Mesenchymal stem cell (in vitro differentiated cells and primary cell): ENCODE results near the gene OAS3.

Experiments used
- DNase-seq: peaks from one replicate; pipeline ENCODE4 v3.0.0-alpha.2; 2013
- H2AFZ ChIP-seq: one replicate; pipeline ENCODE4 v1.6.1; 2013; ENCODE audit warnings: low read depth, mild to moderate bottlenecking, control low read depth, inconsistent platforms, low read length, moderate library complexity
- H2AK5ac ChIP-seq: 2 replicates; pipeline ENCODE4 v1.6.1; 2013; ENCODE audit warnings: low read length, moderate library complexity, mild to moderate bottlenecking, inconsistent platforms; ENCODE audit not compliant: severe bottlenecking
- H2BK120ac ChIP-seq: one replicate; pipeline ENCODE4 v1.6.1; 2013; ENCODE audit warnings: low read depth, mild to moderate bottlenecking, inconsistent platforms, low read length, moderate library complexity
- H2BK12ac ChIP-seq, 2 experiments: one replicate each; pipeline ENCODE4 v1.6.1; 2013; ENCODE audit warnings: inconsistent platforms in 2 of 2, low read length in 2 of 2, mild to moderate bottlenecking in 2 of 2, moderate library complexity in 2 of 2, control low read depth in 1 of 2
- H2BK15ac ChIP-seq: one replicate; pipeline ENCODE4 v1.6.1; 2013; ENCODE audit warnings: mild to moderate bottlenecking, low read depth, inconsistent platforms; ENCODE audit not compliant: poor library complexity, severe bottlenecking
- H2BK5ac ChIP-seq: 2 replicates; pipeline ENCODE4 v1.6.1; 2013; ENCODE audit warnings: low read depth, mild to moderate bottlenecking, low read length, control low read depth, inconsistent platforms; ENCODE audit not compliant: poor library complexity, severe bottlenecking
- H3K14ac ChIP-seq, 2 experiments: one replicate each; pipeline ENCODE4 v1.6.1; 2013; ENCODE audit warnings: inconsistent platforms in 2 of 2, low read length in 2 of 2, control low read depth in 1 of 2, mild to moderate bottlenecking in 1 of 2, moderate library complexity in 1 of 2
- H3K18ac ChIP-seq, 2 experiments: one replicate each; pipeline ENCODE4 v1.6.1; 2013; ENCODE audit warnings: inconsistent platforms in 2 of 2, low read length in 2 of 2, control low read depth in 1 of 2, low read depth in 1 of 2, mild to moderate bottlenecking in 1 of 2
- H3K23ac ChIP-seq, 2 experiments: one replicate each; pipeline ENCODE4 v1.6.1; 2013; ENCODE audit warnings: inconsistent platforms in 2 of 2, low read length in 2 of 2, mild to moderate bottlenecking in 2 of 2, moderate library complexity in 2 of 2, control low read depth in 1 of 2
- H3K27ac ChIP-seq: 2 replicates; pipeline ENCODE4 v1.5.1; 2013; ENCODE audit warnings: mild to moderate bottlenecking, moderate library complexity, low read length, control low read depth, inconsistent platforms; ENCODE audit not compliant: poor library complexity, severe bottlenecking
- H3K27me3 ChIP-seq, 2 experiments: 2 replicates each; pipeline versions ENCODE4 v1.6.1 to v1.7.0; 2013; ENCODE audit warnings: low read length in 2 of 2, mild to moderate bottlenecking in 2 of 2, moderate library complexity in 2 of 2, control low read depth in 1 of 2, inconsistent platforms in 1 of 2; ENCODE audit not compliant: control insufficient read depth in 1 of 2, insufficient read depth in 1 of 2
- H3K36me3 ChIP-seq, 2 experiments: 2 replicates each; pipeline versions ENCODE4 v1.6.1 to v1.7.0; 2013; ENCODE audit warnings: low read length in 2 of 2, control low read depth in 1 of 2, inconsistent platforms in 1 of 2, low read depth in 1 of 2, mild to moderate bottlenecking in 1 of 2; ENCODE audit not compliant: insufficient read depth in 2 of 2, control insufficient read depth in 1 of 2
- H3K4ac ChIP-seq, 2 experiments: one replicate each; pipeline ENCODE4 v1.6.1; 2013; ENCODE audit warnings: inconsistent platforms in 2 of 2, low read length in 2 of 2, mild to moderate bottlenecking in 2 of 2, moderate library complexity in 2 of 2, control low read depth in 1 of 2, low read depth in 1 of 2
- H3K4me1 ChIP-seq: 2 replicates; pipeline ENCODE4 v1.6.1; 2013; ENCODE audit warnings: low read depth, low read length, control low read depth; ENCODE audit not compliant: control insufficient read depth, insufficient read depth
- H3K4me2 ChIP-seq: 2 replicates; pipeline ENCODE4 v1.6.1; 2013; ENCODE audit warnings: low read length, mild to moderate bottlenecking, inconsistent platforms; ENCODE audit not compliant: poor library complexity, severe bottlenecking
- H3K4me3 ChIP-seq, 2 experiments: 2 replicates each; pipeline versions ENCODE4 v1.5.1 to v1.7.0; 2013; ENCODE audit warnings: low read length in 2 of 2, mild to moderate bottlenecking in 2 of 2, control low read depth in 1 of 2, low read depth in 1 of 2; ENCODE audit not compliant: insufficient read depth in 1 of 2
- H3K79me1 ChIP-seq: replicated peaks from 2 replicates; pipeline ENCODE4 v1.6.1; 2013; ENCODE audit warnings: mild to moderate bottlenecking, control low read depth, low read length, inconsistent platforms; ENCODE audit not compliant: poor library complexity, severe bottlenecking
- H3K9ac ChIP-seq: 2 replicates; pipeline ENCODE4 v1.7.0; 2013; ENCODE audit warnings: mild to moderate bottlenecking, low read length, moderate library complexity
- H3K9me3 ChIP-seq: 2 replicates; pipeline ENCODE4 v1.7.0; 2013; ENCODE audit warnings: mild to moderate bottlenecking, low read length; ENCODE audit not compliant: control insufficient read depth
- H4K8ac ChIP-seq: one replicate; pipeline ENCODE4 v1.6.1; 2013; ENCODE audit warnings: inconsistent platforms, mild to moderate bottlenecking, low read length, moderate library complexity
- H4K91ac ChIP-seq: one replicate; pipeline ENCODE4 v1.6.1; 2013; ENCODE audit warnings: mild to moderate bottlenecking, low read length, inconsistent platforms
- WGBS: methylation state at CpG from one replicate; pipeline ENCODE4 v1.1.7; 2013; ENCODE audit warnings: mixed read lengths; 5-methylcytosine and 5-hydroxymethylcytosine counted together

Gene OAS3

GRCh38 chr12:112942572-112942971 lies 4.3 kb downstream of the OAS3 start:
- WGBS, result 100% methylated on average over 1 of the region's 1 CpG
- Histone ChIP-seq H4K8ac (no peak overlapping the region), H3K9ac (no peak overlapping the region), H3K4me2 (no peak overlapping the region), H3K18ac (no peak overlapping the region), H2AK5ac (no peak overlapping the region), H2AFZ (no peak overlapping the region), H3K36me3 (peaks cover 12 to 35% of the 10 kb centered on the region in 2 experiments), H3K27me3 (no peaks in the 10 kb centered on the region), H3K9me3 (no peaks in the 10 kb centered on the region), H3K4me1 (peaks cover 7% of the 10 kb centered on the region), H3K27ac (no peak overlapping the region), H2BK12ac (no peak overlapping the region), H2BK15ac (no peak overlapping the region), H3K79me1 (peaks cover 17% of the 10 kb centered on the region), H3K4me3 (no peak overlapping the region), H3K23ac (no peak overlapping the region), H2BK120ac (no peak overlapping the region), H4K91ac (no peak overlapping the region), H2BK5ac (no peak overlapping the region), H3K4ac (no peak overlapping the region), H3K14ac (no peak overlapping the region)
- DNase-seq, result no peak

GRCh38 chr12:112944024-112944690 lies 5.9 kb downstream of the OAS3 start:
- no peak overlapping the region for H3K4me2 ChIP-seq
- no peak overlapping the region for H3K23ac ChIP-seq
- H3K4ac ChIP-seq, result no peak overlapping the region
- H2BK5ac ChIP-seq, result no peak overlapping the region
- H3K27me3 ChIP-seq, result no peaks in the 10 kb centered on the region
- no peak overlapping the region for H2AK5ac ChIP-seq
- DNase-seq, result no peak
- no peak overlapping the region for H3K4me3 ChIP-seq
- H3K9me3 ChIP-seq, result no peaks in the 10 kb centered on the region
- peaks cover 4% of the 10 kb centered on the region for H3K4me1 ChIP-seq
- no peak overlapping the region for H2AFZ ChIP-seq
- H3K36me3 ChIP-seq, result peaks cover 23 to 44% of the 10 kb centered on the region in 2 experiments
- no peak overlapping the region for H3K14ac ChIP-seq
- H2BK15ac ChIP-seq, result no peak overlapping the region
- H4K91ac ChIP-seq, result no peak overlapping the region
- no peak overlapping the region for H3K27ac ChIP-seq
- 94% methylated on average over 15 of the region's 15 CpGs for WGBS
- peaks cover 17% of the 10 kb centered on the region for H3K79me1 ChIP-seq
- H3K9ac ChIP-seq, result no peak overlapping the region
- no peak overlapping the region for H2BK120ac ChIP-seq
- no peak overlapping the region for H4K8ac ChIP-seq
- H2BK12ac ChIP-seq, result no peak overlapping the region
- no peak overlapping the region for H3K18ac ChIP-seq

- H3K23ac ChIP-seq, result no peak overlapping the region
- DNase-seq, result no peak
- H4K91ac ChIP-seq, result no peak overlapping the region
- H2AFZ ChIP-seq, result no peak overlapping the region
- H2AK5ac ChIP-seq, result no peak overlapping the region
- H3K79me1 ChIP-seq, result peaks cover 12% of the 10 kb centered on the region
- no peak overlapping the region for H2BK5ac ChIP-seq
- no peak overlapping the region for H3K18ac ChIP-seq
- no peak overlapping the region for H3K4ac ChIP-seq
- no peak overlapping the region for H4K8ac ChIP-seq
- no peak overlapping the region for H3K4me2 ChIP-seq
- H3K27me3 ChIP-seq, result no peaks in the 10 kb centered on the region
- H2BK120ac ChIP-seq, result no peak overlapping the region
- WGBS, result 94% methylated on average over 4 of the region's 4 CpGs
- H2BK15ac ChIP-seq, result no peak overlapping the region
- H3K9me3 ChIP-seq, result no peaks in the 10 kb centered on the region
- H3K4me3 ChIP-seq, result no peak overlapping the region
- no peak overlapping the region for H3K14ac ChIP-seq
- no peak overlapping the region for H3K9ac ChIP-seq
- no peak overlapping the region for H3K27ac ChIP-seq
- H3K4me1 ChIP-seq, result no peaks in the 10 kb centered on the region
- H2BK12ac ChIP-seq, result no peak overlapping the region
- peaks cover 23 to 44% of the 10 kb centered on the region in 2 experiments for H3K36me3 ChIP-seq
Measured at GRCh38 chr12:112945515-112945914, 7.2 kb downstream of the OAS3 start.

GRCh38 chr12:112946236-112947000 lies 8.1 kb downstream of the OAS3 start:
- H4K8ac ChIP-seq, result no peak overlapping the region
- H3K4ac ChIP-seq, result no peak overlapping the region
- H4K91ac ChIP-seq, result no peak overlapping the region
- no peak overlapping the region for H3K9ac ChIP-seq
- no peak overlapping the region for H3K4me2 ChIP-seq
- no peak overlapping the region for H2BK5ac ChIP-seq
- peaks cover 10% of the 10 kb centered on the region for H3K79me1 ChIP-seq
- 85% methylated on average over 14 of the region's 14 CpGs for WGBS
- H2BK15ac ChIP-seq, result no peak overlapping the region
- H2BK12ac ChIP-seq, result no peak overlapping the region
- no peak overlapping the region for H3K23ac ChIP-seq
- H3K18ac ChIP-seq, result no peak overlapping the region
- no peaks in the 10 kb centered on the region for H3K4me1 ChIP-seq
- peaks cover 25 to 47% of the 10 kb centered on the region in 2 experiments for H3K36me3 ChIP-seq
- no peak for DNase-seq
- no peak overlapping the region for H3K27ac ChIP-seq
- H3K14ac ChIP-seq, result no peak overlapping the region
- H3K9me3 ChIP-seq, result no peaks in the 10 kb centered on the region
- H2AFZ ChIP-seq, result no peak overlapping the region
- no peak overlapping the region for H2AK5ac ChIP-seq
- H3K27me3 ChIP-seq, result no peaks in the 10 kb centered on the region
- no peak overlapping the region for H3K4me3 ChIP-seq
- no peak overlapping the region for H2BK120ac ChIP-seq
